Activated T-cell treated with anti-CD3 and anti-CD28 coated beads, Interleukin-2, amount 50 U/mL, for 4 hours (primary cell): ENCODE data around the gene DDX10. TPM values are rescaled to one million over a fixed set of nuclear protein-coding genes. Genes with fewer than 3 reads are reported as not detected.
"Not testable (repeated sequence)": the region's sequence is repeated elsewhere in the genome, so short reads cannot be mapped to it uniquely, and the experiment has no call there.

Experiments used
- ATAC-seq, 2 donors: fragments of 200-7000 bp; cut with Tn5 transposase; one replicate each; pipeline ENCODE4 v1.10.0; 2021
- DNase-seq: peaks from one replicate; pipeline ENCODE4 v3.0.0-alpha.2; 2020
- H3K27me3 Mint-ChIP-seq: one replicate; pipeline ENCODE4 v1.8.0; 2021; ENCODE audit warnings: low read depth, mixed read lengths
- H3K36me3 Mint-ChIP-seq: one replicate; pipeline ENCODE4 v1.8.0; 2022; ENCODE audit warnings: mixed read lengths; ENCODE audit not compliant: insufficient read depth
- H3K4me1 Mint-ChIP-seq: one replicate; pipeline ENCODE4 v1.8.0; 2021; ENCODE audit warnings: low read depth, mixed read lengths
- H3K4me3 Mint-ChIP-seq: one replicate; pipeline ENCODE4 v1.8.0; 2021; ENCODE audit warnings: mild to moderate bottlenecking, moderate library complexity, mixed read lengths
- H3K9me3 Mint-ChIP-seq: one replicate; pipeline ENCODE4 v1.8.0; 2021; ENCODE audit warnings: mixed read lengths
- total RNA-seq, 3 donors: library from RNA; stranded (reverse); gene quantifications; one replicate each; pipeline ENCODE4 v1.2.1, GENCODE V29; 2021

Gene DDX10
- total RNA-seq, 3 donors from 2014 or later: 85.7 to 94.2 (median 91.8) TPM

DNA sequence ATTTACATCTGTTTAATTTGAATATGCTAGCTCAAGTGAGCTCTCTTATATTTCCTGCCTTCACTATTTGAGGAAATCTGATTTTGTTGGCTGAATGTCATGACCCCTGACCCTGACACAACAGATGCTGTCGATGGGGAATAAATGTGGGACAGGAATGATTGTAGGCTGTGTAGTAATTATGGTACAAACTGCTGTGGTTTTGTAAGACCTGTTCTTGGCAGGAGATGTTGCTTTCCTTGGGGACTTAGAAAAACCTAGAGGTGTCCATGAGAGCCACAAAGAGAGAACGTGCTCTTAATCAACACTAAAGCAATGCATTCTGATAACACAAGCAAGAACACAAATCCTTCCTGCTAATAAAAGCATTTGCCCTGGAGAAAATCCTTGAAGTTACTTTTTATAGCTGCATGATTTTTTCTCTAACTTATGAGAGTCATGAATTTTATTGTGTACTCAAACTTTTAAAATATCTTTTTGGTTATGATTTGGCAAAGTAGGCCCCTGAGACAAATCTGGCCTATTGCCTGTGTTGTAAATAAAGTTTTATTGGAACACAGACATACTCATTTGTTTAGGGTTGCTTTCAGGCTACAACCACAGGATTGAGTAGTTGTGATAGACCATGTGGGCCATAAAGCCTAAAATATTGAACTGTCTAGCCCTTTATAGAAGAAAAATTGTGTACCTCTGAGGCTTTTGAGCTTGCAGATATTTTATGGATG is 90.2 kb downstream of the DDX10 start:
- no peaks in the 10 kb centered on the region for H3K27me3 Mint-ChIP-seq
- ATAC-seq: no peak
- H3K4me1 Mint-ChIP-seq: peaks cover 31% of the 10 kb centered on the region
- H3K36me3 Mint-ChIP-seq: peaks cover 16% of the 10 kb centered on the region
- no peak overlapping the region for H3K4me3 Mint-ChIP-seq
- H3K9me3 Mint-ChIP-seq: no peaks in the 10 kb centered on the region
- no peak for DNase-seq

DNA sequence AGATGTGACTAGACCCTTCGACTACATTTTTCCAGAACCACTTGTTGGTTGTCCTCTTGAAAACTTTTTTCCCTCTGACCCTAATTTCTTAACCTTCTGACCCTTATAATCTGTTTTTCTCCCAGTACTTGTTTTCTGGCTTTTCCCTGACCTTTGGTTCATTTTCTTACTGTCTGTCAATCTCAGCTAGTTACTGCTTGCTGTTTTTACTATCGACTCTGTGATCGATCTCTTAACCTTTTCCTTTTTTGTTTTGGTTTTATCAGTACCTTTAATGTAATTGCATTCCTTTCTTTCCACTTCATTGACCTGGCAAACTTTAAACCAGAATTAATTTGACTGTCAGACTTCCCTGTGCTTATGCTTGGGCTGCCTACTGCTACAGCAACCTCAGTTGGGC is 92.8 kb downstream of the DDX10 start:
- Mint-ChIP-seq H3K27me3 (no peaks in the 10 kb centered on the region), H3K36me3 (peaks cover 10% of the 10 kb centered on the region), H3K9me3 (no peaks in the 10 kb centered on the region), H3K4me3 (no peak overlapping the region), H3K4me1 (peaks cover 17% of the 10 kb centered on the region)
- DNase-seq: no peak
- no peak for ATAC-seq

DNA sequence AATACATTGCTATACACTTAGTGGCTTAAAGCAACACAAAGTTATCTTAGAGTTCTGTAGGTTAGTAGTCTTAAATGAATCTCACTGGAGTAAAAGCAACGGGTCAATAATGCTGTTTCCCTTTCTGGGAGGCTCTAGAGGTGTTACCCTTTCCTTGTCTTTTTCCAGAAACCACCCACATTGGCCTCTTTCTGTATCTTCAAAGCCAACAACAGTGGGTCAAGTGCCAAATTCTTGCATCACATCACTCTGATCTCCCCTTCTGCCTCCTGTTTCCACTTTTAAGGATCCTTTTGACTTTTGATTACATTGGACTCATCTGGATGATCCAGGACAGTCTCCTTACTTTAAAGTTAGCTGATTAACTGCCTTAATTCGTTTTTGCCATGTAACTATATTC is 93.6 kb downstream of the DDX10 start:
- H3K4me1 Mint-ChIP-seq: peaks cover 19% of the 10 kb centered on the region
- H3K27me3 Mint-ChIP-seq: no peaks in the 10 kb centered on the region
- DNase-seq (no peak), ATAC-seq (no peak)
- peaks cover 13% of the 10 kb centered on the region for H3K36me3 Mint-ChIP-seq
- H3K9me3 Mint-ChIP-seq: no peaks in the 10 kb centered on the region
- H3K4me3 Mint-ChIP-seq: no peak overlapping the region

DNA sequence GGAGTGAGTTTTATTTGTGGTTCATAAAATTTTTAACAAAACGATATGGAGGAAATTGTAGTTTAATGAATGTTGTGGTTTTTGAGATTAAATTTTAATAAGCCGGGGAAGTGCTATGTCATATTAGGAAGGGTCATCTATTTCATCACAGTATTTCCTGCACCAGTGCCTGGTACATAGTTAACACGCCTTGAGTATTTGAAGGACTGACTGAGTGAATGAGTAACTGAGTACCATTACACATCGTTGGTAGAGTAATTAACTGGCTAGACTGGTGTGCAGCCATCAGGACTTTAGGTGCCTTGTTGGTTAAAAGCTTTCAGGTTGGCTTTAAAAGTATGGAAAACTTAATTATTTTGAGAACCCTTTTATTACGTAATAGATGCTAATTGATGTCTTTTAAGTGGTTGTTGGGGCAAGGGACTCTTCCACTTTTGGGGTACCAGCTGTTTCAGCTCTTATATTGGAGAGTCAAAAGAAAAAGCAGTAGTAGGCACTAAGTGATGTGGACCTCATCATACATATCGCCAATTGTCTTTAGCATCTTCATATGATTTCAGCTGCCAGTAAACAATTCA is 101.8 kb downstream of the DDX10 start:
- DNase-seq (no peak), ATAC-seq (no peak)
- H3K9me3 Mint-ChIP-seq: no peaks in the 10 kb centered on the region
- H3K36me3 Mint-ChIP-seq: peaks cover 41% of the 10 kb centered on the region
- H3K4me3 Mint-ChIP-seq: no peak overlapping the region
- H3K4me1 Mint-ChIP-seq: peaks cover 13% of the 10 kb centered on the region
- H3K27me3 Mint-ChIP-seq: no peaks in the 10 kb centered on the region

DNA sequence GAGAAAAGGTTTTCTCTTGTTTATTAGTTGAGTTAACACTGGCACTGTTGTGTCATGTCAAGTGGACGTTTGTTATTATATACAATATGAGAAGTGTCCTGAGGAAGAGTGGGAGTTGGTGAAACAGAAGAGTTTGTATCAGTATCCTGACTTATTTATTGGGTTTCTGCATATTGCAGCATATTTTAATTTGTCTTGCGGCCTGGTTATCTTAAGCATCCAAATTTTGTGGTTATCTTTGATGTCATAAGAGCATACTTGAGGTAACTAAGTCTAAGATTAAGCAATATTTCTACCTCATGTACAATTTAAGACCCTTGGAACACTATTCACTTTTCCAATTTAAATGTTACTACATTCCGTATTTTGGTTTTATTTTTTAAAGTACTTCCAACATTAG is 103.5 kb downstream of the DDX10 start:
- no peak for ATAC-seq
- DNase-seq: no peak
- no peaks in the 10 kb centered on the region for H3K9me3 Mint-ChIP-seq
- no peaks in the 10 kb centered on the region for H3K27me3 Mint-ChIP-seq
- H3K4me1 Mint-ChIP-seq: peaks cover 14% of the 10 kb centered on the region
- H3K36me3 Mint-ChIP-seq: peaks cover 43% of the 10 kb centered on the region
- H3K4me3 Mint-ChIP-seq: no peak overlapping the region

DNA sequence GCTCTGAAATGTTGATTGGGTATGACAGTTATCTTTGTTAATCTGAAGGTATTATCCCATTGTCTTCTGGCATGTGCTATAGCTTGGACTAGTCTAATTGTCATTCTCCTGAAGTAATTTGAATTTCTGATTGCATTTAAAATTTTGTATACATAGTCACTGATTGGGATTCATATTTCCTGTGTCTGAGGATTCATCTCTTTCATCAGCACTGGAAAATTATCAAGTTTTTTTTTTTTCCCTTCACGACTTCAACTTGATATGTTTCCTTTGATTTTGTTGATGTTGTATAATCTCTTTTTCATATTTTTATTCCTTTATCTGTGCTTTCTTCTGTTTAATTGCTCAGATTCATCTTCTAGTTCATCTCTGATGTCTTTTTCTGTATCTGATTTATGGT is 104.1 kb downstream of the DDX10 start:
- Mint-ChIP-seq H3K4me3 (no peak overlapping the region), H3K27me3 (no peaks in the 10 kb centered on the region), H3K4me1 (peaks cover 13% of the 10 kb centered on the region), H3K36me3 (peaks cover 47% of the 10 kb centered on the region), H3K9me3 (no peaks in the 10 kb centered on the region)
- no peak for ATAC-seq
- no peak for DNase-seq

DNA sequence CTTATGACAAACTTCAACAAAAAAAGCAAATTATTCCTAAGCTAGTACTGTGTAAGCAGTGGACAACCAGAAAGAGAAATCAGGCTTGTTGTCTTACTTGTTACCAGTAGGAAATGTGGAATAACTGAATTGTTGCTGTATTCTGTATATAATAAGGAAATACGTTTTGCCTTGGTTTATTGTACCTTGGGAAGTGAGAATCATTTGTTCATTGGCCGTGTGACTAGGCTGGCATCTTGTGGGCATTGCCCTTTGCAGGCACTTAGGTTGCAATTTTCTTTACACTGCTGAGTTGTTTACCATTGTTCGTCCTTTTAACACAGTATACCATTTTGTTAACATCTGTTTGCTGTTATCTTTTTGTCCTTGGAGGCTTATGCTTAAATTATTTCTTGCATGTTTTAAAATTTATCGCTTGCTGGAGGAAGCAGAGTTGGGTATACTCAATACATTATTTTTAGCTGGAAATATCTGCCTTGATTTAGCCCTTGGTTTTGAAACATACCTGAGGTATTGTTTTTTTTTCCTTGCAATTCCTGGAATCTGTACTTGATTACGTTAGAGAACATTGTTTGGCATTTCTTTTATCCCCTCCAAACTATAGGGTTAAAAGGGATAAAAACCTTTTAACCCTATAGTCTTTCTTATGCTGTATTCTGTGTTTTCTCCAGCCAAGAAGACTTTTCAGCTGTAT is 109.3 kb downstream of the DDX10 start:
- Mint-ChIP-seq H3K4me3 (no peak overlapping the region), H3K27me3 (no peaks in the 10 kb centered on the region), H3K36me3 (peaks cover 38% of the 10 kb centered on the region), H3K4me1 (peaks cover 10% of the 10 kb centered on the region), H3K9me3 (peaks cover 7% of the 10 kb centered on the region)
- DNase-seq (no peak), ATAC-seq (no peak)

DNA sequence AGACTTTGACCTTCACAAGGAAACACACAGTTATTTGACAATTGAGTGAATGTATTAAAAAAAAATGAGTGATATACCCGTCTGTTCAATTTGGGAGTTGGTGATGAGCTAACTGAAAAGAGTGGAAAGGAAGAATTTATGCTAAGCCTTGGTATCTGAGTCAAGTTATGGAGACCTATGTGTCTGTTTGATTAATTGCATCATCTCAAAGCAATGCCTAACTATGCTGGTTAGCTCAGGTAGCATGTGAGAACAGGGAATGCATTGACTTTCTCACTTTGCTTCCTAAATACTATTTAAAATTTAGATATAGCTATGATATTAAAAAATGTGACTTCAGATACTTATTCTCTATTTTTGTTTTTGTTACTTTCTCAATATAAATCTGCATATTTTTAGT is 110.5 kb downstream of the DDX10 start:
- ATAC-seq: no peak

DNA sequence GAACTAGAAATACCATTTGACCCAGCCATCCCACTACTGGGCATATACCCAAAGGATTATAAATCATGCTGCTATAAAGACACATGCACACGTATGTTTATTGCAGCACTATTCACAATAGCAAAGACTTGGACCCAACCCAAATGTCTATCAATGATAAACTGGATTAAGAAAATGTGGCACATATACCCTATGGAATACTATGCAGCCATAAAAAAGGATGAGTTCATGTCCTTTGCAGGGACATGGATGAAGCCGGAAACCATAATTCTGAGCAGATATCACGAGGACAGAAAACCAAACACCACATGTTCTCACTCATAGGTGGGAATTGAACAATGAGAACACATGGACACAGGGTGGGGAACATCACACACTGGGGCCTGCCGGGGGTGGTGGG is 114.3 kb downstream of the DDX10 start:
- not testable (repeated sequence) for H3K27me3 Mint-ChIP-seq, H3K4me3 Mint-ChIP-seq, ATAC-seq, DNase-seq, H3K9me3 Mint-ChIP-seq
- peaks cover 19% of the 10 kb centered on the region for H3K36me3 Mint-ChIP-seq
- peaks cover 14% of the 10 kb centered on the region for H3K4me1 Mint-ChIP-seq

More for the DNA sequence above, 110.5 kb downstream of the DDX10 start:
- Mint-ChIP-seq H3K4me3 (no peak overlapping the region), H3K9me3 (peaks cover 7% of the 10 kb centered on the region), H3K36me3 (peaks cover 34% of the 10 kb centered on the region), H3K4me1 (peaks cover 14% of the 10 kb centered on the region), H3K27me3 (no peaks in the 10 kb centered on the region)
- DNase-seq: no peak

DNA sequence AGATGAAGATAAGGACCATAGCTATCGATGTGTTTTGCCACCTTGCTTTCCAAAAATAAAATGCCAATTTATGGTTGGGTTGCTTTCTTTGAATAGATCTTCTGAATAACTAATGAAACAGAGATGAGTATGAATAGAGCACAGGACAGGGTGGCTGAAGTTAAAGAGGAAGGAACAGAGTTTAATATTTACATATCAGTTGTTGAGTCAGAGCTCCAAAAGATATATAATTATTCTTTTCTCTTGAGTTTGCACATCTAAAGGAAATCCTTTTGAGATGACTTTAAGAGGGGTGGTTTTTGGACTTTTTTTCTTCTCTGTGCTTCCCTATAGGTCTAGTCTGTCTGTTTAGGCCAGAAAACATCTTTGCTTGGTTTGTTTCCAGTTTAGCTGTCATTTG is 115.2 kb downstream of the DDX10 start:
- H3K4me3 Mint-ChIP-seq: no peak overlapping the region
- no peaks in the 10 kb centered on the region for H3K27me3 Mint-ChIP-seq
- peaks cover 24% of the 10 kb centered on the region for H3K4me1 Mint-ChIP-seq
- no peak for ATAC-seq
- peaks cover 21% of the 10 kb centered on the region for H3K36me3 Mint-ChIP-seq
- H3K9me3 Mint-ChIP-seq: peaks cover 8% of the 10 kb centered on the region
- no peak for DNase-seq

DNA sequence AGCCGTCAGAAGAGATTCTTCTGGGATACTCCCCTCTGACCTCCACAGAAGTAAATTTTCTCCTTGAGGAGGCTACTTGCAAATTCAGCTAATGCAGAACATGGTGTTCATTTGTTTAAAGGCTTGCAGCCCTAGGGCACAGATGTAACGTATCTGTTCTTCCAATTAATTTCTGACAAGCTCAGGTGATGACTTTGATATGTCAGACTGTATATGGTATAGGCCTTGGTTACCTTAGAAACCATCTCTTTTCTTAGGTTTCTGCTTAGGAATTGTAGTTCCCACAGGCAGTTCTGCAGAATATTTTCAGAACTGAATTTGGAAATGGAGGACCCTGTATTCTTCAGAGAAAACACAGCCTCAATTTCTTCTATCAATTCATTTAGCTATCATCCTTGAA is 117.1 kb downstream of the DDX10 start:
- Mint-ChIP-seq H3K9me3 (peaks cover 12% of the 10 kb centered on the region), H3K4me3 (no peak overlapping the region), H3K36me3 (peaks cover 23% of the 10 kb centered on the region), H3K27me3 (no peaks in the 10 kb centered on the region), H3K4me1 (peaks cover 34% of the 10 kb centered on the region)
- ATAC-seq (no peak), DNase-seq (no peak)

DNA sequence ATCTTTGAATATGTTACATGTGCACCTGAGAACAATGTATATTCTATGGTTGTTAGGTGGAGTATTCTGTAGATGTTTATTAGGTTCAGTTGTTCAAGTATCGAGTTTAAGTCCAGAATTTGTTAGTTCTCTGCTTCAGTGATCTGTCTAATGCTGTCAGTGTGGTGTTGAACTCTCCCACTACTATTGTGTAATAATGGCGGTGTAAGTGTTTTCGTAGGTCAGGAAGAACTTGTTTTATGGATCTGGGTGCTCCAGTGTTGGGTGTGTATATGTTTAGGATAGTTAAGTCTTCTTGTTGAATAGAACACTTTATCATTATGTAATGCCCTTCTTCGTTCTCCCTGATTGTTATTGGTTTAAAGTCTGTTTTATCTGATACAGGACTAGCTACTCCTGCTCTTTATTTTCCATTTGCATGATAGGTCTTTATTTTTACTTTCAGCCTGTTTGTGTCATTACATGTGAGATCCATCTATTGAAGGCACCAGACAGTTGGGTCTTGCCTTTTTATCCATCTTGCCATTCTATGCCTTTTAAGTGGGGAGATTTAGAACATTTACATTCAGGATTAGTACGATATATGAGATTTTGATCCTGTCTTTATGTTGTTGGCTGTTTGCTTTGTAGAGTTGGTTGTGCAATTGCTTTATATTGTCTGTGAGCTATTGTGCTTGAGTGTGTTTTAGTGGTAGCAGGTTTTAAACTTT is 121.6 kb downstream of the DDX10 start:
- Mint-ChIP-seq H3K36me3 (peaks cover 16% of the 10 kb centered on the region), H3K9me3 (peaks cover 5% of the 10 kb centered on the region)
- DNase-seq: no peak

DNA sequence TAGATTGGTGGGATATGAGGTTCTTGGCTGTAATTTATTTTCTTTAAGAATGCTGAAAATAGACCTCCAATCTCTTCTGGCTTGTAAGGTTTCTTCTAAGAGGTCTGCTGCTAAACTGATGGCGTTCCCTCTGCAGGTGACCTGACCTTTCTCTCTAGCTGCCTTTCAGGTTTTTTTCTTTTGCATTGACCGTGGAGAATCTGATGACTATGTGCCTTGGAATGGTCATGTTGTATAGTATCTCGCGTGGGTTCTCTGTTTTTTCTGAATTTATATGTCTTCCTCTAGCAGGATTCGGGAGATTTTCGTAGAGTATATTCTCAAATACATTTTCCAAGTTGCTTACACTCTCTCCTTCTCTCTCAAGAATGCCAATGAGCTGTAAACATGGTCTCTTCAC is 122.2 kb downstream of the DDX10 start:
- Mint-ChIP-seq H3K4me1 (peaks cover 58% of the 10 kb centered on the region), H3K36me3 (peaks cover 16% of the 10 kb centered on the region)

More for the DNA sequence above, 121.6 kb downstream of the DDX10 start:
- Mint-ChIP-seq H3K4me3 (no peak overlapping the region), H3K27me3 (no peaks in the 10 kb centered on the region), H3K4me1 (peaks cover 58% of the 10 kb centered on the region)
- no peak for ATAC-seq

DNA sequence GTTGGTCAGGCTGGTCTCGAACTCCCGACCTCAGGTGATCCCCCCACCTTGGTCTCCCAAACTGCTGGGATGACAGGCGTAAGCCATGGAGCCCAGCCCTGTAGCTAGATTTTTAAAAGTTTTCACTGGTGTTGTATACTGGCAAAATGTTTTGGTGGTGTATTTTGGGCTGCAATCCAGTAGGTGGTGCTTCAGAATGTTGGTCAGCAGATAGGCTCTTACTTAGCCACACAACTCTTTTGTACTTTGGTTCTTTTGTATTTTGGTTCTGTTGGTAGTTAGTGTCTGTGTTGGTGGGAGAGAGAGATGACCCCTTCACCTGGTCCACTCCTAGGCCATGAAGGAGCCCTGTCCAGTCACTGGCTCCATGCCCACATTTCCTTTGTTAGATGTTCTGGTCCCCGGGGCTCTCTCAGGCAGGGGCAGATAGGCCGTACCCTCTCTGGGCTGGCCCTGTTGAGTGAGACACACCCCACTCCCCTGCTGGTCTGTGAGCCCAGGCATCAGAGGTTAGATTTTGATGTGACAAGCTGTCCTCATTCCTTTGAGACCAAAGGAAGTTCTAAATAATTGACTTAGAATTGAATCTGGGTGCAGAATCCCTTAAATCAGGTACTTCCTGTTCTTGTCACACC is 123.8 kb downstream of the DDX10 start:
- Mint-ChIP-seq H3K27me3 (no peaks in the 10 kb centered on the region), H3K4me1 (peaks cover 55% of the 10 kb centered on the region), H3K9me3 (peaks cover 5% of the 10 kb centered on the region), H3K36me3 (peaks cover 12% of the 10 kb centered on the region), H3K4me3 (no peak overlapping the region)
- DNase-seq (no peak), ATAC-seq (no peak)

More for the DNA sequence above, 122.2 kb downstream of the DDX10 start:
- Mint-ChIP-seq H3K27me3 (no peaks in the 10 kb centered on the region), H3K4me3 (no peak overlapping the region), H3K9me3 (peaks cover 5% of the 10 kb centered on the region)
- DNase-seq (no peak), ATAC-seq (no peak)
